ENCODE data around the gene PGBD5. TPM values are rescaled to one million over a fixed set of nuclear protein-coding genes. Genes with fewer than 3 reads are reported as not detected.

Gene PGBD5
- polyA plus RNA-seq, 1 donor, result 1.6 TPM

DNA sequence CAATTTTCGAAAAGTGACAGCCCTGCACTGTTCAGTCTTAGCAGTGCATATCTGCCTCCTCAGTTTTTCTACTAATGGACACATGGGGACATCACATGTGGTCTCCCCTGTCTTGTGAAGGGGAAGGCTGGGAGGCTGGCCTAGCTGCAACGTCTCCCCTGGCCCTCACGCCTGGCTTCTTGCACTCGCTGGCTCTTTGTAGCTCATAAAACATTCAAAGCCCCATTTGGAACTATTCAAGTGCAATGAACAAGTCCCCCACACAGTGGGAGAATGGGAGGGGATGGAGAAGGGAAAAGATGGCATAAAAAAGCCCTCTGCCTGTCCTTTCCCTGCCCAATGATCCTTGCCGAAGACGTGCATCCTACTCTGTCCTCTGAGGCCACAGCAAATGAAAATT, 73.6 kb downstream of the PGBD5 start:
- H3K4me3 ChIP-seq (ENCODE audit: low read length), result no peak overlapping the region
- H3K4me1 ChIP-seq (ENCODE audit: control insufficient read depth, insufficient read depth, low read length), result no peaks in the 10 kb centered on the region
- H3K9me3 ChIP-seq (ENCODE audit: control insufficient read depth, low read depth, low read length), result no peaks in the 10 kb centered on the region
- no peak for DNase-seq
- no CpG with 5 or more reads among the region's 6 CpGs for WGBS (ENCODE audit: insufficient coverage, low lambda C conversion rate)
- H3K36me3 ChIP-seq (ENCODE audit: control insufficient read depth, insufficient read depth, low read length), result no peaks in the 10 kb centered on the region
- no peaks in the 10 kb centered on the region for H3K27me3 ChIP-seq (ENCODE audit: control insufficient read depth, insufficient read depth, low read length)
- H3K27ac ChIP-seq (ENCODE audit: low read length), result no peak overlapping the region

- Histone ChIP-seq H3K36me3 (ENCODE audit: control insufficient read depth, insufficient read depth, low read length) (no peaks in the 10 kb centered on the region), H3K9me3 (ENCODE audit: control insufficient read depth, low read depth, low read length) (no peaks in the 10 kb centered on the region), H3K27me3 (ENCODE audit: control insufficient read depth, insufficient read depth, low read length) (no peaks in the 10 kb centered on the region), H3K27ac (ENCODE audit: low read length) (no peak overlapping the region), H3K4me1 (ENCODE audit: control insufficient read depth, insufficient read depth, low read length) (no peaks in the 10 kb centered on the region), H3K4me3 (ENCODE audit: low read length) (no peak overlapping the region)
- no peak for DNase-seq
- WGBS (ENCODE audit: insufficient coverage, low lambda C conversion rate), result no CpG with 5 or more reads among the region's 6 CpGs
These were observed 74.1 kb downstream of the PGBD5 start for GRCh38 chr1:230351983-230352382.

DNA sequence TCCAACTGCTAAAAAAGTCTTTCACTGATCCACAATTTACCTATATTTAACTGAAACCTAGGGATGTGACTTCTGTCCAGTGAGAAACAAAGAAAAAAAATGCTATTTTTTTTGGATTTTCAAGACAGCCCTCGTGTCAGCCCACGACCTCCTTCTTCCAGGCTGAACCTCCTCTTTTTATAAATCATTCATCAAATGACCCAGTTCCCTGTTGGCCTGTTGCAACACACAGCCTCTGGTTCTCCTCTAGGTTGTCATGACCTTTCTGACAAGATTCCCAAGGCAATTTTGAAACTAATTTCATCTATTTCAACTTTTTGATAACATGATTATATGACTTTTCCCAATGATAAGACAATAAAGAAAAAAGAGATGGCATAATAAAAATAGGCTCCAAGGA, 74.6 kb downstream of the PGBD5 start:
- Histone ChIP-seq H3K4me3 (ENCODE audit: low read length) (no peak overlapping the region), H3K36me3 (ENCODE audit: control insufficient read depth, insufficient read depth, low read length) (no peaks in the 10 kb centered on the region), H3K9me3 (ENCODE audit: control insufficient read depth, low read depth, low read length) (no peaks in the 10 kb centered on the region), H3K27me3 (ENCODE audit: control insufficient read depth, insufficient read depth, low read length) (no peaks in the 10 kb centered on the region), H3K27ac (ENCODE audit: low read length) (no peak overlapping the region), H3K4me1 (ENCODE audit: control insufficient read depth, insufficient read depth, low read length) (no peaks in the 10 kb centered on the region)
- WGBS (ENCODE audit: insufficient coverage, low lambda C conversion rate), result no CpG with 5 or more reads among the region's 2 CpGs
- no peak for DNase-seq

GRCh38 chr1:230350208-230350921, 75.8 kb downstream of the PGBD5 start:
- Histone ChIP-seq H3K27ac (ENCODE audit: low read length) (no peak overlapping the region), H3K9me3 (ENCODE audit: control insufficient read depth, low read depth, low read length) (no peaks in the 10 kb centered on the region), H3K27me3 (ENCODE audit: control insufficient read depth, insufficient read depth, low read length) (no peaks in the 10 kb centered on the region), H3K36me3 (ENCODE audit: control insufficient read depth, insufficient read depth, low read length) (no peaks in the 10 kb centered on the region), H3K4me1 (ENCODE audit: control insufficient read depth, insufficient read depth, low read length) (no peaks in the 10 kb centered on the region), H3K4me3 (ENCODE audit: low read length) (no peak overlapping the region)
- no CpG with 5 or more reads among the region's 13 CpGs for WGBS (ENCODE audit: insufficient coverage, low lambda C conversion rate)
- no peak for DNase-seq

- H3K27ac ChIP-seq (ENCODE audit: low read length), result no peak overlapping the region
- no peak for DNase-seq
- no peaks in the 10 kb centered on the region for H3K4me1 ChIP-seq (ENCODE audit: control insufficient read depth, insufficient read depth, low read length)
- no CpG with 5 or more reads among the region's 5 CpGs for WGBS (ENCODE audit: insufficient coverage, low lambda C conversion rate)
- no peaks in the 10 kb centered on the region for H3K27me3 ChIP-seq (ENCODE audit: control insufficient read depth, insufficient read depth, low read length)
- H3K9me3 ChIP-seq (ENCODE audit: control insufficient read depth, low read depth, low read length), result no peaks in the 10 kb centered on the region
- no peaks in the 10 kb centered on the region for H3K36me3 ChIP-seq (ENCODE audit: control insufficient read depth, insufficient read depth, low read length)
- H3K4me3 ChIP-seq (ENCODE audit: low read length), result no peak overlapping the region
These were observed 77.1 kb downstream of the PGBD5 start for GRCh38 chr1:230349020-230349393.

DNA sequence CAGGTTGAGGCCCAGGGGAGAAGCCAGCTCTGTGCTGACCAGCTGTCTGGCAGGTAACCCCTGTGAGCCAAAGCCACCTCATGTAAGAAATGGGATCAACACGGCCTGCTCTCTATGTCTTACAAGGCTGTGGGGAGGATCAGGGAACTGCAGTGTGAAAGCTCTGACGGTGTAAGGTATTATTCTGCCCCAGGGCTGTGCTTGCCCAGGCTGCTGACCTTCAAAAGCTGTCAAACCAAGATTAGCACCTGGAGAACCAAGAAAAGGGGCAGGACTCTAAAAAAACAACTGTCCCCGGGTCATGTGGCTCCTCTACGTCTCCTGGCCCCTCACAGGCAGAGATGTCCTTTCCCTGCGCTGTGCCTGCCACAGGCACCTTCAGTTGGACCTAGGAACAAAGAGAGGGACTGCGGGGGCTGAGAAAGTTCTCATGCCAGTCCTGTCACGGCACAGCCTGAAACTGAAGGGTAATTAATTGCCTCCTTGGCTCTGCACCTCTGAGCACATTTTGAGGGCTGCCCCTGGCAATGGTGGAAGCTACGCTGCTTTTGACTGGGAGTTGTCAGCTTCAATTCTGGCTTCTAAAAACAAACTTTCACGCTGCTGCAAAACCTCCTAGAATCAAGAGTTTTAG, 77.6 kb downstream of the PGBD5 start:
- no CpG with 5 or more reads among the region's 9 CpGs for WGBS (ENCODE audit: insufficient coverage, low lambda C conversion rate)
- Histone ChIP-seq H3K27ac (ENCODE audit: low read length) (no peak overlapping the region), H3K4me1 (ENCODE audit: control insufficient read depth, insufficient read depth, low read length) (no peaks in the 10 kb centered on the region), H3K36me3 (ENCODE audit: control insufficient read depth, insufficient read depth, low read length) (no peaks in the 10 kb centered on the region), H3K4me3 (ENCODE audit: low read length) (no peak overlapping the region), H3K9me3 (ENCODE audit: control insufficient read depth, low read depth, low read length) (no peaks in the 10 kb centered on the region), H3K27me3 (ENCODE audit: control insufficient read depth, insufficient read depth, low read length) (no peaks in the 10 kb centered on the region)
- no peak for DNase-seq

DNA sequence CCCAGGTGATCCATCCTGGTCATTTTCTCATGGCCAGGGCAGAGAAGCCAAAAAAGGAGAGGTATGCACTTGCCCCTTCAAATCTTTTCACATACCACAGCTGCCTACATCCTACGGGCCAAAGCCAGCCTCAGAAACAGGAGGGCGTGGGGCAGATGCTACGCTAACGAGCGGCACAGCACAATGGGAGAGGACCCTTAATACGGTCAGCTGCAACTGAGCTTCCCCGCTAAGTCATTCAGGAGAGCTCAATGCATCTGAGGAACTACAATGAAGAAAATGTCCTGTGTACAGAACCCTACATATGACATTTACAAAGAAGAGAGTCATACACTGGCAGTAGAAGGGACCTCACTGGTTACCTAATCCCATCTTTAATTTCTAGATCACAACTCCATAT, 78.2 kb downstream of the PGBD5 start:
- no peak for DNase-seq
- Histone ChIP-seq H3K27ac (ENCODE audit: low read length) (no peak overlapping the region), H3K4me1 (ENCODE audit: control insufficient read depth, insufficient read depth, low read length) (no peaks in the 10 kb centered on the region), H3K36me3 (ENCODE audit: control insufficient read depth, insufficient read depth, low read length) (no peaks in the 10 kb centered on the region), H3K4me3 (ENCODE audit: low read length) (no peak overlapping the region), H3K27me3 (ENCODE audit: control insufficient read depth, insufficient read depth, low read length) (no peaks in the 10 kb centered on the region), H3K9me3 (ENCODE audit: control insufficient read depth, low read depth, low read length) (no peaks in the 10 kb centered on the region)
- WGBS (ENCODE audit: insufficient coverage, low lambda C conversion rate), result no CpG with 5 or more reads among the region's 7 CpGs

GRCh38 chr1:230345139-230345885, 80.8 kb downstream of the PGBD5 start:
- no peak overlapping the region for H3K27ac ChIP-seq (ENCODE audit: low read length)
- WGBS (ENCODE audit: insufficient coverage, low lambda C conversion rate), result no CpG with 5 or more reads among the region's 7 CpGs

DNA sequence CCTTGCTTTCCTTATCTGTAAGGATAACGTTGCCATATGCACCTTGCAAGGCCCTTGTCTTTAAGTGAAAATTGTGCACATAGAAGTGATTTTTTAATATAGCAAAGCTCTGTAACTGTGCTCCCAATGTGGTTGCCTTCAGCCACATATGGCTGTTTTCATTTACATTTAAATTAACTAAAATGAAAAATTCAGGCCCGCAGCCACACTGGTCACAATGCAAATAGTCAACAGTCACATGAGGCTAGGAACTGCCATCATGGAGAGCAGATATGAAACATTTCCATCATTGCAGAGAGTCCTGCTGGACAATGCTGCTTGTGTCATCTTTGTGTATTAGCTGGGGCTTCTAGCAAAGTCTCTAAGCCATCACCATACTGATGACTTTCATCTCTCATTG, 83.4 kb downstream of the PGBD5 start:
- Histone ChIP-seq H3K4me1 (ENCODE audit: control insufficient read depth, insufficient read depth, low read length) (no peaks in the 10 kb centered on the region), H3K27ac (ENCODE audit: low read length) (no peak overlapping the region), H3K36me3 (ENCODE audit: control insufficient read depth, insufficient read depth, low read length) (no peaks in the 10 kb centered on the region), H3K27me3 (ENCODE audit: control insufficient read depth, insufficient read depth, low read length) (no peaks in the 10 kb centered on the region), H3K4me3 (ENCODE audit: low read length) (no peak overlapping the region), H3K9me3 (ENCODE audit: control insufficient read depth, low read depth, low read length) (no peaks in the 10 kb centered on the region)
- no peak for DNase-seq
- 60% methylated on average over 1 of the region's 2 CpGs for WGBS (ENCODE audit: insufficient coverage, low lambda C conversion rate)

More at GRCh38 chr1:230345139-230345885, 80.8 kb downstream of the PGBD5 start:
- H3K4me1 ChIP-seq (ENCODE audit: control insufficient read depth, insufficient read depth, low read length), result no peaks in the 10 kb centered on the region
- no peak overlapping the region for H3K4me3 ChIP-seq (ENCODE audit: low read length)
- no peaks in the 10 kb centered on the region for H3K9me3 ChIP-seq (ENCODE audit: control insufficient read depth, low read depth, low read length)
- no peak for DNase-seq
- no peaks in the 10 kb centered on the region for H3K36me3 ChIP-seq (ENCODE audit: control insufficient read depth, insufficient read depth, low read length)
- H3K27me3 ChIP-seq (ENCODE audit: control insufficient read depth, insufficient read depth, low read length), result no peaks in the 10 kb centered on the region

GRCh38 chr1:230342019-230342418, 84.1 kb downstream of the PGBD5 start:
- no peak for DNase-seq
- WGBS (ENCODE audit: insufficient coverage, low lambda C conversion rate), result no CpG with 5 or more reads among the region's 3 CpGs
- H3K4me1 ChIP-seq (ENCODE audit: control insufficient read depth, insufficient read depth, low read length), result no peaks in the 10 kb centered on the region
- H3K9me3 ChIP-seq (ENCODE audit: control insufficient read depth, low read depth, low read length), result no peaks in the 10 kb centered on the region
- no peak overlapping the region for H3K27ac ChIP-seq (ENCODE audit: low read length)
- no peak overlapping the region for H3K4me3 ChIP-seq (ENCODE audit: low read length)
- H3K27me3 ChIP-seq (ENCODE audit: control insufficient read depth, insufficient read depth, low read length), result no peaks in the 10 kb centered on the region
- H3K36me3 ChIP-seq (ENCODE audit: control insufficient read depth, insufficient read depth, low read length), result no peaks in the 10 kb centered on the region
